CD14-positive monocyte (primary cell): Measurements from ENCODE around the gene C19orf44. TPM values are rescaled to one million over a fixed set of nuclear protein-coding genes. Genes with fewer than 3 reads are reported as not detected.

ENCODE experiments used
- DNase-seq, 3 donors: peaks; one replicate each; pipeline ENCODE4 v3.0.0-alpha.2; 2011 to 2022
- H2AFZ ChIP-seq: 2 replicates; pipeline ENCODE4 v1.6.0; 2012; ENCODE audit warnings: mild to moderate bottlenecking, low read depth, low read length, inconsistent platforms; ENCODE audit not compliant: insufficient read depth, poor library complexity, severe bottlenecking
- H3K27ac ChIP-seq, 2 donors: 1 replicate in 1 of 2; 2 replicates in 1 of 2; pipeline ENCODE4 v1.5.1; 2012 to 2013; ENCODE audit warnings: low read length in 2 of 2, control low read depth in 1 of 2, inconsistent platforms in 1 of 2, low read depth in 1 of 2, mild to moderate bottlenecking in 1 of 2
- H3K27me3 ChIP-seq, 2 donors: one replicate each; pipeline versions ENCODE4 v1.6.0 to v1.6.1; 2011 to 2013; ENCODE audit warnings: low read length in 2 of 2; ENCODE audit not compliant: control insufficient read depth in 2 of 2, insufficient read depth in 2 of 2
- H3K36me3 ChIP-seq, 2 donors: replicated peaks in 1 of 2; 1 replicate in 1 of 2; 2 replicates in 1 of 2; pipeline versions ENCODE4 v1.5.1 to v1.6.1; 2012 to 2013; ENCODE audit warnings: low read length in 2 of 2, control low read depth in 1 of 2, inconsistent platforms in 1 of 2, mild to moderate bottlenecking in 1 of 2; ENCODE audit not compliant: insufficient read depth in 2 of 2, control insufficient read depth in 1 of 2
- H3K4me1 ChIP-seq, 2 donors: 1 replicate in 1 of 2; 2 replicates in 1 of 2; pipeline versions ENCODE4 v1.5.1 to v1.6.1; 2012 to 2013; ENCODE audit warnings: low read length in 2 of 2, control low read depth in 1 of 2, inconsistent platforms in 1 of 2, mild to moderate bottlenecking in 1 of 2, moderate library complexity in 1 of 2; ENCODE audit not compliant: insufficient read depth in 2 of 2, control insufficient read depth in 1 of 2
- H3K4me2 ChIP-seq: replicated peaks from 2 replicates; pipeline ENCODE3; 2012; ENCODE audit warnings: low read length, moderate library complexity, mild to moderate bottlenecking; ENCODE audit not compliant: poor library complexity, severe bottlenecking; ENCODE audit errors: extremely low read depth
- H3K4me3 ChIP-seq, 3 experiments: fragments of 200-600 bp in 1 of 3; sonication (generic) in 1 of 3; replicated peaks in 1 of 3; 1 replicate in 2 of 3; 2 replicates in 1 of 3; pipeline ENCODE4 v1.5.1; 2011 to 2013; ENCODE audit warnings: low read length in 3 of 3, mild to moderate bottlenecking in 3 of 3, control low read depth in 2 of 3, low read depth in 2 of 3, inconsistent platforms in 1 of 3, moderate library complexity in 1 of 3
- H3K79me2 ChIP-seq: 2 replicates; pipeline ENCODE4 v1.6.0; 2012; ENCODE audit warnings: mild to moderate bottlenecking, control low read depth, inconsistent platforms, low read length, moderate library complexity; ENCODE audit not compliant: insufficient read depth
- H3K9ac ChIP-seq: 2 replicates; pipeline ENCODE4 v1.6.0; 2017; ENCODE audit warnings: low read length, mild to moderate bottlenecking; ENCODE audit not compliant: insufficient read depth, poor library complexity, severe bottlenecking
- H3K9me3 ChIP-seq, 2 donors: replicated peaks in 1 of 2; 1 replicate in 1 of 2; 2 replicates in 1 of 2; pipeline versions ENCODE4 v1.5.1 to v1.6.1; 2012 to 2013; ENCODE audit warnings: low read length in 2 of 2, control low read depth in 1 of 2; ENCODE audit not compliant: control insufficient read depth in 1 of 2, insufficient read depth in 1 of 2
- H4K20me1 ChIP-seq: 2 replicates; pipeline ENCODE4 v1.6.0; 2012; ENCODE audit warnings: mild to moderate bottlenecking, low read length, control low read depth, moderate library complexity; ENCODE audit not compliant: insufficient read depth
- H3K27ac Mint-ChIP-seq, 7 donors: one replicate each; pipeline ENCODE4 v1.8.0; 2020; ENCODE audit warnings: mild to moderate bottlenecking in 7 of 7, mixed read lengths in 7 of 7, moderate library complexity in 6 of 7, inconsistent platforms in 2 of 7
- H3K27me3 Mint-ChIP-seq, 3 donors: one replicate each; pipeline ENCODE4 v1.8.0; 2021 to 2022; ENCODE audit warnings: low read depth in 3 of 3, mild to moderate bottlenecking in 3 of 3, mixed read lengths in 3 of 3, moderate library complexity in 3 of 3, inconsistent platforms in 1 of 3
- H3K36me3 Mint-ChIP-seq, 2 donors: one replicate each; pipeline ENCODE4 v1.8.0; 2020; ENCODE audit warnings: mixed read lengths in 2 of 2, inconsistent platforms in 1 of 2, mild to moderate bottlenecking in 1 of 2
- H3K4me1 Mint-ChIP-seq: one replicate; pipeline ENCODE4 v1.8.0; 2020; ENCODE audit warnings: mild to moderate bottlenecking, mixed read lengths
- H3K4me3 Mint-ChIP-seq, 2 donors: one replicate each; pipeline ENCODE4 v1.8.0; 2020; ENCODE audit warnings: mild to moderate bottlenecking in 2 of 2, mixed read lengths in 2 of 2, moderate library complexity in 1 of 2
- H3K9me3 Mint-ChIP-seq, 7 donors: one replicate each; pipeline ENCODE4 v1.8.0; 2020 to 2022; ENCODE audit warnings: mixed read lengths in 7 of 7, mild to moderate bottlenecking in 6 of 7, moderate library complexity in 6 of 7, inconsistent platforms in 2 of 7
- CTCF ChIP-seq: fragments of 200-600 bp; IDR thresholded peaks from one replicate; pipeline ENCODE4 v1.8.0; 2022; ENCODE audit warnings: antibody characterized with exemption, mild to moderate bottlenecking
- WGBS: methylation state at CpG from one replicate; pipeline ENCODE4 v1.1.5; 2013; ENCODE audit warnings: missing lambda C conversion rate; ENCODE audit not compliant: insufficient coverage; 5-methylcytosine and 5-hydroxymethylcytosine counted together
- intact Hi-C, 2 donors: fragments of 100-400 bp; cut with micrococcal nuclease; formaldehyde crosslinking; loops; one replicate each; pipeline versions ENCODE4 v1.15.0 to v1.15.1; 2023
- polyA plus RNA-seq, 3 donors: library from polyadenylated mRNA; depleted of rRNA in 1 of 3; unstranded in 2 of 3; stranded (reverse) in 1 of 3; fragments of 300-500 nt in 2 of 3; fragments of >200 nt in 1 of 3; fragmentation: Illumina TruSeq in 2 of 3; gene quantifications; 1 replicate in 2 of 3; 2 replicates in 1 of 3; pipeline ENCODE4 v1.2.3, GENCODE V29; 2012 to 2021

C19orf44 gene
- polyA plus RNA-seq, 3 donors, result 0.58 to 0.65 TPM; not detected in 1

- H3K4me2 ChIP-seq, result no peak overlapping the region
- WGBS, result 98% methylated on average over 8 of the region's 24 CpGs
- H3K9ac ChIP-seq, result no peak overlapping the region
- no peak for DNase-seq
- no peaks in the 10 kb centered on the region for H3K4me1 Mint-ChIP-seq
- no peak overlapping the region for H3K4me3 ChIP-seq
- no peaks in the 10 kb centered on the region for H3K27me3 ChIP-seq
- H3K27ac Mint-ChIP-seq, result peak overlapping the region in 1 of 7 donors; percentile 50
- no peak overlapping the region for H3K27ac ChIP-seq
- no peak for TF ChIP-seq CTCF
- no peak overlapping the region for H2AFZ ChIP-seq
- no peaks in the 10 kb centered on the region for H3K9me3 ChIP-seq
- no peaks in the 10 kb centered on the region for H3K79me2 ChIP-seq
- peaks cover 5% of the 10 kb centered on the region for H4K20me1 ChIP-seq
- H3K4me1 ChIP-seq, result no peaks in the 10 kb centered on the region
- no peak overlapping the region for H3K4me3 Mint-ChIP-seq
- H3K36me3 Mint-ChIP-seq, result peaks cover 28 to 31% of the 10 kb centered on the region in 2 donors
- peaks cover 21 to 29% of the 10 kb centered on the region in 2 donors for H3K36me3 ChIP-seq
- H3K27me3 Mint-ChIP-seq, result peaks cover 0 to 2% (median 0%) of the 10 kb centered on the region in 3 donors
- intact Hi-C loops, result no loop called here
- no peaks in the 10 kb centered on the region for H3K9me3 Mint-ChIP-seq
These were observed 18.3 kb downstream of the C19orf44 start for GRCh38 chr19:16514383-16515019.

GRCh38 chr19:16516381-16516780, 20.2 kb downstream of the C19orf44 start:
- H3K4me1 Mint-ChIP-seq, result no peaks in the 10 kb centered on the region
- no peak overlapping the region for H3K27ac Mint-ChIP-seq
- no peaks in the 10 kb centered on the region for H3K9me3 Mint-ChIP-seq
- H3K27me3 Mint-ChIP-seq, result peaks cover 0 to 2% (median 0%) of the 10 kb centered on the region in 3 donors
- Histone ChIP-seq H3K9ac (no peak overlapping the region), H3K4me2 (no peak overlapping the region), H3K9me3 (no peaks in the 10 kb centered on the region), H3K27me3 (no peaks in the 10 kb centered on the region), H3K4me3 (no peak overlapping the region), H3K4me1 (no peaks in the 10 kb centered on the region), H2AFZ (no peak overlapping the region), H4K20me1 (peaks cover 5% of the 10 kb centered on the region), H3K79me2 (no peaks in the 10 kb centered on the region), H3K27ac (no peak overlapping the region), H3K36me3 (peaks cover 40 to 48% of the 10 kb centered on the region in 2 donors)
- WGBS, result 96% methylated on average over 11 of the region's 15 CpGs
- no peak overlapping the region for H3K4me3 Mint-ChIP-seq
- peaks cover 46 to 47% of the 10 kb centered on the region in 2 donors for H3K36me3 Mint-ChIP-seq
- no peak for DNase-seq
- intact Hi-C loops, result no loop called here
- TF ChIP-seq CTCF, result no peak
